NCI-H748 (cell line): ENCODE data around the gene MADD.

Source experiments
- DNase-seq: peaks from one replicate; lab custom pipeline; 2025; ENCODE audit not compliant: unreplicated experiment; lab: John Stamatoyannopoulos, UW

MADD gene

DNA sequence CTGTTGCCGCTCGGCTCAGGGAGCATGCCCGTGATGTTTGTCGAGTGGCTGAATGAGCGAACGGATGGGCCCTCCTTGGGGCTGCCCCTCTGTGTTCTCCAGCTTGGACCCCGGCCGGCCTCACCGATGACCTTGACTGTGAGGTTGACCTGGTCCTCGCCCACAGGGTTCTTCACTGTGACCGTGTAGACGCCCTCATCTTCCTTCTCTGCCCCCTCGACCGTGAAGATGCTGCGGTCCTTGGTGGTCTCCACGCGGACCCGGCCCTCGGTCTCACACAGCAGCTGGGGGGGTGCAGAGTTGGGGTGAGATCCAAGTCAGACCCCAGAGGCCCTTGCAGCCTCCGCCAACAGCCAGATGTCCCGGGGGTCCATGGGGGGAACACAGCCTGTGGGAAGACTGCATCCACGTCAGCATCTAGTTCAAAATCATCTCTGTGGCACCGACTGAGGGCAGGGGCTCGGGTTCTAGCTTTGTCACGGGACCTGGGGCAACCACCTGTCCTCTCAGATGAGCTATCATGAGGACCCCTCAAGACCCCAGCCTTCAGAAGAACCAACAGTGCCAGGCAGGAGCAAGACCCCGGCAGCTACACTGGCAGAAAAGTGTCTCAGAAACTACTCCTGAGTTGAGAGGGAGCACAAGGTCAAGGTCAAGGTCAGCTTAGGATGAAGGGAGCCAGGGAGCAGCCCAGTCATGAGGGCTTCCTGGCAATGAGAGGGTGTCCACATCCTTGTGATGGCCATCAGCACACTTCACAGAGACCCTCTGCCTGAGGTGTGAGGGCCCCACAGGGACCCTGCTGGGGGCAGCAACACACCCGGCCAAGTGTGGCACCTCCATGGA lies 68.7 kb downstream of the MADD start:
- DNase-seq: no peak

DNA sequence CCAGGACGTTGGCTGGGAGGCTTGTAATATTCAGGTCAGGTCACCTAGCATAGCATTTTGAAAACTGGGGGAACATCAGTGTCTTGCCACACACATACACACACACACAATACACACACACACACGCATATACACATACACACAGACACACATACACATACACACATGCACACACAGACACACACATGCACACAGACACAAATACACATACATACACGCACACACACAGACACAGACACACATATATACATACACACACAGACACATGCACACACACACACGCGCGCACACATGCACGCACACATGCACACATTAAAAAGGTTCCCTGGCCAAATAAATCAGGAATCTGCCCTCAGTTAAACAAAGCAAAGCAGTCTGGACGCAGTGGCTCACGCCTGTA lies 70.1 kb downstream of the MADD start:
- no peak for DNase-seq

DNA sequence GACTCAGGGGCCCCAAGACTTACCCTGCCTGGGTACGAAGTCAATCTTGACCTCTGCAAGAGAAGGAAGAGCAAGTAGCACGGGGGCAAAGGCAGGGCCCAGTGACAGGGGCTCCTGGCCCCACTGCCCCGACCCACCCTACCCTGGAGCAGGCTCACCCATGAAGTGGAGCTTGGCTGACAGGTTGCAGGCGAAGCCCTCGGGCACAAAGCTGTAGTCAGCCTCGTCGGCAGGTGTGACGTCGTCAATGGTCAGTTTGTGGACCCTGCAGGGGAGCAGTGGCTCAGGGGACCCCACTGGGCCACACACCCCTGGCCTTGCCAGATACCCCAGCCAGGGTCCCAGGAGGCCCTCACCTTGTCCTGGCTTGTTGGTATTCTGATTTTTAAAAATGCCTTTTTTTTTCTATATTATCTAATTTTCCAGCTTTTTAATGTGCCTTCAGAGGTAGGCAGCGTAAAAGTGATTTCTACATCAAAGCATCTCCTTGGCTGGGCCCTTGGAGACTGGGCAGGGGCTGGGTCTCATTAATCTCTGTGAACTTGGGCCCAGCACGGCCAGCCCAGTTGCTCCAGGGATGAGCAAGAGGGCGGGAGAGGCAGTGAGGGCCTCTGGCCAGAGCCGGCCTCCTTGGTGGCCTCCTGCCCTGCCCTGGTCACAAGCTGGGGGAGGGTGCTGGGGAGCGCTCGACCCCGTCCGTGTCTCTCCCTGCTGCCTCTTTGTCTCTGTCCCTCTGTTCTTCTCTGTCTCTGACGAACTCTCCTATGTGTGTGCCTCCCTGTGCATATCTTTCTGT lies 71.2 kb downstream of the MADD start:
- DNase-seq: no peak

DNA sequence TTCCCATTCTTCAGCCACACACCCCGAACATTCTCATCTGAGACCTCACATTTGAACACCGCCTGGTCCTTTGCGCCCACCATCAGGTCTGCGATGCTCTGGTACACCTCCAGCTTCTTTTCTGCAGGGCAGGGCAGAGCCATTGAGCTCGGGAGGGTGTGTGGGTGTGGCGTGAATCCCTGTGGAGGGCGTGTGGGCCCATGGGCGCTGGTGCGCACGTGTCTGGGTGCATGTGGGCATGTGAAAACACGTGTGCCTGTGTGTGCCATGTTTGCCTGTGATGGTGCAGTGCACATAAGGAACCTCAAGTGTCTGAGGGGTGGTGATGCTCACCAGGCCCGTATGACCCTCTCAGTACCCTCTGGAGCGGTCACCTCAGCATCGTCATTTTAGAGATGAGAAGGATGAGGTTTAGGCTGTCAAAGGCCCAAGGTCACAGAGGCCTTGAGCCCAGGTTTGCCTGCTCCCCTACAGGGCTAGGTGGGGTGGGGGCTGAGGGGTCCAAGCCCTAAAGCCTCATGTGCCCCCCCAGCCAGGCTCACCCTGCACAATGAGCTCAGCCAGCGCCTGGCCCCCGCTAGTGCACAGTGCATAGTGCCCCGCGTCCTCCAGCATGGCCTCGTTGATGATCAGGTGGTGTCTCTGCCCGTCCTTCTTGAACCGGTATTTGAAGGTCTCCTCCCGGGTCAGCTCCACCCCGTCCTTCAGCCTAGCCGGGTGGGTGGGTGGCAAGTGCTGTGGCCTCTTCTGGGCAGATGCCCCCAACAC lies 72.3 kb downstream of the MADD start:
- no peak for DNase-seq

DNA sequence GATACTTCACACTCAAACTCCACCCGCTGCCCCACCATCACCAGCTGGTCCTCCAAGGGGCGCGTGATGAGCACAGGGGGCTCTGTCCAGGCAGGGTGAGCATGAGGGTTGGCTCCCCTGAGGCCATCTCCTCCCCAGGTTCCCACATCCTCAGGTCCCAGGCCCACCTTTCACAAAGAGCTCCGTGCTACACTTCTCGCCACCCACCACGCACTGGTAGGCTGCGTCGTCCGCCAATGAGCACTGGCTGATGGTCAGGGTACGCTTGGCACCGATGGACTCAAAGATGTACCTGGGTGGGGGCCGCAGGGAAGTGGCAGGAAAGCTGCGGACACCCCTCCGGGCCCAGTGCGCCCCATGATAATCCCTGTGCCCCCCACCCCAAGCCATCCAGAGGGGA lies 72.9 kb downstream of the MADD start:
- DNase-seq: no peak

DNA sequence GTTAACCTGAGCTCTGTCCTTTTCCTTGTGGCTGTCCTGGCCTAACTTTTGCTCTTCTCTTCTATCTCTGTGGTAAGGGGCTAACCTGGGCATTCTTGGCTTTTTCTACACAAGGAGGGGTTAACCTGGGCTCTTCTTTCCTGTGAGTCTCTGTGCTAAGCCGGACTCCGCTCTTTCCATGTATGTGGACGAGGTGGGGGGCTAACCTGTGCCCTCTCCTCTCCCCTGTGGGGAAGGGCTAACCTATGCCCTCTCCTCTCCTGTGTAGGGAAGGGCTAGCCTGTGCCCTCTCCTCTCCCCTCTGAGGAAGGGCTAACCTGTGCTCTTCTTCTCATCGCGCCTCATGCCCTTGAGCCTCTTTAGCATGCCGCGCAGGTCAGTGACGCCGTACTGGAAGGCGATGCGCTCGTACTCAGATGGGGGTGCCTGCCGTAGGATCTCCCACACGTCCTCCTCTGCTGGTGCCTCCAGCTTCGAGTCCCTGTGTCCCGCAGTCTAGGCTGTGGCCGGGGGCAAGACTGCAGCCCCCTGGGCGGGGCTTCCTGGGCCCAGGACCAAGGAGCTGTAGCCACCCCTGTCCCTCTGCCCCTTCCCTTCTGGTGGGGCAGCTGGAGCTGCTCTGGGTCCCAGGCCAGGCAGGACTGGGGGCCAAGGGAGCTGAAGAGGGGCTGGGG lies 76.1 kb downstream of the MADD start:
- no peak for DNase-seq

DNA sequence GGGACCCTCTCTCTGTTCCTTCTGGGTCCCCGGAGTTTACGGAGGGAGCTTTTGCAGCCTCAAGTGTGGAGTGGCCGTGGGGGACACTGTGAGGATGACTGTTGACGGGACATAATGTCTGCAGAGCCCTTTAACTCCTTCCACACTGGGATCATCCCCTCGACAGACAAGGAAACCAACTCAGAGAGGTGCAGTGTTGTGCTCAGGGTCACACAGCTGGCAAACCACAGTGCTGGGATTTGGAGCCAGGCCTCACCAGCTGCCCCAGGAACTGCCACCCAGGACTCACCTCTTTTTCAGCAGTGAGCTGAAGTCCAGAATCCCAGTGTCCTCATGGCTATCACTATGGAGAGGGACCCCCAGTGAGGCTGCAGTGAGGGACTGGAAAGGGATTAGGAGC lies 77.2 kb downstream of the MADD start:
- DNase-seq: no peak

DNA sequence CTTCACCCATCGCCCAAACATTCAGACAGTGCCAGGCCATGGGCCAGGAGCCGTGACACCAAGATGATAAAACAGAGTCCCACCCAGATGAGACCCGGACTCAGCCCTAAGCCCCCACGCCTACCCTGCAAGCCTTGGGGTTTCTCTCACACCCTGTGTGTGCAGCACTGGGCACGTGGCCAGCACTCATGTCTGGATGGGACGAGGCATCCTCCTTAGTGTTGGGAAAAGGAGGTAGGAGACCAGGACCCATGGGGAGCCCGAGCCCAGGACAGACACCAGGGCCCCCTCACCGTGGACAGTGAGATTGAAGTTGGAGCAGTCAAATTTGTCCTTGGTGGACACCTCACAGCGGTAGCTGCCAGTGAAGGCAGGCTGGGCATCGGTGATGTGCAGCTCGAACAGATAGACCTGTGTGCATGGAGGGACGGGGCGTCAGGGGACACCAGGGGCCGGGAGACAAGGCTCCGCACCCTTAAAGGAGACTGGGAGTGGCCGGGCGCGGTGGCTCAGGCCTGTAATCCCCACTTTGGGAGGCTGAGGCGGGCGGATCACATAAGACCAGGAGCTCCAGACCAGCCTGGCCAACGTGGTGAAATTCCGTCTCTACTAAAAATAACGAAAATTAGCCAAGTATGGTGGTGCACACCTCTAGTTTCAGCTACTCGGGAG lies 78.3 kb downstream of the MADD start:
- DNase-seq: no peak

DNA sequence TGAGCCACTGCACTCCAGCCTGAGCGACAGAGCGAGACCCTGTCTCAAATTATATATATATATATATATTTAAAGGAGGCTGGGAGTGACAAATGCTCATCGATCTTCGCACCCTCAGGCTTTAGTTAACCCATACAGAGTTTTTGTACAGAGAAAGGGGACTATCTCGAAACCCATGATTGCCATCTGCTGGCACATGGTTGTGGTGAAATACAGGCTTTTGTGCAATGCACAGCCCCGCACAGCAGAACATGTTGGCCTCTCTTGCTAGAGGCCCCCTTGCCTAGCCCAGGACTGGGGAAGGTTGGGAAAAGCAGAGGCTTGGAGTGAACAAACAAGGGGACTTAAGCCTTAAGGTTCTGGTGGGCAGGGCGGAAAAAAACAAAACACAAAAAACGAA lies 78.9 kb downstream of the MADD start:
- DNase-seq: peak; percentile 36

DNA sequence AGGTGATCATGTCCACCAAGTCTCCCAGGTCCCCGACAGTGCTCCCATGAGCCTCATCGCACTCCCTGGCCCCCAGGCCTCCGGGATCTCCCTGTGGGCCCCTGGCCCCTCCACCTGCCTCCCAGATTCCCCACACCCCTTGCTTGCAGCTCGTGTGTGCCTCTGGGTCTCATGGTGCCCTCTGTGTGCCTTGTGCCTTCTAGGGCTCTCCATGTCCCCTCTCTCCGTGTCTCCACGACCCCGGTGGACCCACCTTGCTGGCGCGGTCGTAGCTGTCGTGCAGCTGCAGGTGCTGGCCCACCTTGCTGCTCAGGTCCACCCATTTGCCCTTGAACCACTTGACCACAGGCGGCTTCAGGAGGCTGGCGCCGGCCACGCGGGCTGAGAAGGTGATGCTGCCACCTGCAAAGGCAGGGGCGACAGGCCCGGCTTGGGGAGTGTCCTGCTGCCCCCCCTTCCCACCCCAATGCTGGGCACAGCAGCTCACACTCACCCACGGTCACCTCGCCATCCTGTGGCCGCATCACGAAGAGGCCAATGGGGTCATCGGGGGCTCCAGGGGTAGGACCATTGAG lies 79.7 kb downstream of the MADD start:
- DNase-seq: no peak

DNA sequence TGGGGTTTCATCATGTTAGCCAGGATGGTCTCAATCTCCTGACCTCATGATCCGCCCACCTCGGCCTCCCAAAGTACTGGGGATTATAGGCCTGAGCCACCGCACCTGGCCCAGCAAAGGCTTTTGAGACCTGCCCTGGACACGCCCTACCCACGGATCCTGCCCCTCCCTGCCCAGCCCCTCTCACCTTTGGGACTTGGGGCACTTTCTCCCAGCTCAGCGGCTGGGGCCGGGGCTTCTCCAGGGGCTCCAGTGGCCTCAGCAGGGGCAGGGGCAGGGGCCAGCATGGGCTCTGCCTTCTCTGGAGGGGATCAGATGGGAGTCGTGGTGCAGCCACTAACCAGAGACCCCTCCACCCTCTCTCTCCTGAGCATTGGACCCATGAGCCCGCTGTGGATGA lies 80.4 kb downstream of the MADD start:
- DNase-seq: no peak

DNA sequence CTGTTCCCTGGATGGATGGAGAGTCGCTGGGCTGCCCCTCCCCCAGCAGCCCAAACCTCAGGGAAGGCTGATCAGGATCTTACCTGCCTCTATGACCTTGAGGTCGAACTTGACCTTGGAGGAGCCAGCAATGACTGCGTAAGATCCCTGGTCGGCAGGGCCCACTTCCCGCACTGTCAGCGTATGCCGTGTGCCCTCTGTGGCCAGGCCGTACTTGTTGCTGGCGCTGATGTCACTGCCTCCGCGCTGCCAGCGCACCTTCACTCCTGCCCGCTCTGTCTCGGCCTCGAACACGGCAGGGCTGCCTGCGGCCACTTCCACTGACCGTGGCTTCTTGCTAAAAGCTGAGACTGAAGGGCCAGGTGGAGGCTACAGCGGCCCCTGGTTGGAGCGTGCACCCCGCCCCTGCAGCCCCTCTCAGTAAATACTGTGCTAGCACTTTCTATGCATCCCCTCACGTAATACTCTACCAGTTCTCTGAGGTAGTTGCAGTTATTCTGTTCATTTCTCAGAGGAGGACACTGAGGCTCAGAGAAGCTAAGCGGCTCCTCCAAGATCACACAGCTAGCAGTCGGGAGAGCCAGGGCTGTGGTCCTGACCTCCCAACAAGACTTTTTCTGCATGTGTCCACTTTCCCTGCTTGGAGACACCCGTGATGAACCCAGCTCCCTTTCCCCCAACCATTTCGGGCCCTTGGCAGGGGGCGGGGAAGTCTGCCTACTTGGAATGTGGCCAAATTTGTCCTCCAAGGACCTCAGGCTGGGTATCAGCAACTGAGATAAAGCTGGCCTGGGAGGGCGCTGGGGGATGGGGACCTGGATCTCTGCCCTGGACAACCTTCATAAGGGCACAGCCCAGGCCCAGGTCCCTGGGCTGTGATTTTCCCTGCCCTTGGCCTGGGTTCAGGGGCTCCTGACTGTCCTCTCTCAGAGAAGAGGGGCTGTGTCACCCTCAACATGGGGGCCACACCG lies 81.5 kb downstream of the MADD start:
- no peak for DNase-seq

DNA sequence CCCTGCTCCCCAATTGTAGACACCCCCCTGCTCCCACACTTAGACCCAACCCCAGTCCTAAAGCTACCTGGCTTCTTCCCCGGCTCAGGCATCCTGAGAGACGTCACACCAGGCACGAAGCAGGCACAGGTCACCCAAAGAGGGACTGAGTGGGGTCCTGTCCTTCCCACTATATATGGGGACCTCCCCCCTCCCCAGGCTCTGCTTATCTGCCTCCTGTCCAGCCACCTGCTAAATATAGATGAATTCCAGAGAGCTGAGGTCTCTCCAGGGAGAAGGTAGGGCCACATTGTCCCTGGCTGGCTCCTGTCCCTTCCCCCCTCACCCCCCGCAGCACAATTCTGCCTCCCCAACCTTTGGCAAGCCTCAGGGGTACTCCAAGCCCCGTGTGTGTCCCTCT lies 82.6 kb downstream of the MADD start, which contains the start of gene MYBPC3:
Gene MYBPC3, minus strand, starts transcription at position 147 of the 400 bp plus-strand sequence. Its CDS starts 55 bp downstream, at position 92.
- no peak for DNase-seq

DNA sequence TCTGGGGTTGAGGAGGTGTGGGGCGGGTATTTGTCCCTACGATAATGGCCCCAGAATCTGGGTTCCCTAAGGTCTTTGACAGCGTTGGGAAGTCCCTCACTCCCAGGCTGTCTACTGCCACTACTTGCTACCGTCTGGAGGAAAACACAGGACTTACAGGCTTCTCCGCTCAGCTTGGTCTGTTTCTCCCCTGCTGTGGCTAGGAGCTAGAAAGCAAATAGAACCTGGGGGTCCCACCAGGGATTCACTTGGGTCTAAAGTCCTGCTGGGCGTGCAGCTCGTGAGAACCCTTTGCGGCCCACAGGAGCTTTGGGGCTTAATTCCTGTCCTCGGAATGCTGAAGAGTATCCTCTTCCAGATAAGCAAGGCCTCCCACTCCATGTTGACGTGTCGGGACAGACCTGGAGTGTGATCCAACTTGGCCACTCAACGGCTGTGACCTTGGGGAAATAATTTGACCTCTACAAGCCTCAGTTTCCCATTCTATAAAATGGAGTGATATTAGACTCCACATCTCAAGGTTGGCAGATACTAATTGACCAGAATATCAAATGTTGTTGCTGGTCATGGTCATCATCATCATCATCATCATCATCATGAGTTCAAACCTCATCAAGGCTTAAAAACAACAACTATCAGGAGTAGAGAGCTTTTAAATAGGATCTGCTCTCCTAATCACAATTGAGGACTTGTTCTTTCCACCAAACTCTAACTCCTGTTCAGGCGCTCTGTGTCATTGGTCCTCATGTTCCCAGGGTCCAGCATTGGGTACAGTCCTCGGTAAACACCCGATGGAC lies 84.2 kb downstream of the MADD start:
- no peak for DNase-seq

DNA sequence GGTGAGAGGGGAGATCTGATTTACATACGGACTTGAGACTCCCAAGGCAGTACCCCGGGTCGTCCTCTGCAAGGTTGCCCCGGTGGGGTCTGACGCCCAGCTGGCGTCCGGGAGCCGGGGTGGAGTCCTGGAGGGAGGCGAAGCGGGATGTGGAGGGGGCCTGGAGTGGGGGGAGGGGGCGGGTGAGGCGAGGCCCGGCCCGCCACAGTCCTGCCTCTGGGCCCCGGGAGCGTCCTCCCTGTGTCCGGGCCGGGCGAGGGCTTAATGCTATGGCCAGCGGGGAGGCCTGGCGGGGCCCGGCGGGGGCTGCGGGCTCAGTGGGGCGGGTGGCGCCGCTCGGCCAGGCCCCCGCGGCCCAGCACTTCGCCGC lies 85.0 kb downstream of the MADD start:
- no peak for DNase-seq

DNA sequence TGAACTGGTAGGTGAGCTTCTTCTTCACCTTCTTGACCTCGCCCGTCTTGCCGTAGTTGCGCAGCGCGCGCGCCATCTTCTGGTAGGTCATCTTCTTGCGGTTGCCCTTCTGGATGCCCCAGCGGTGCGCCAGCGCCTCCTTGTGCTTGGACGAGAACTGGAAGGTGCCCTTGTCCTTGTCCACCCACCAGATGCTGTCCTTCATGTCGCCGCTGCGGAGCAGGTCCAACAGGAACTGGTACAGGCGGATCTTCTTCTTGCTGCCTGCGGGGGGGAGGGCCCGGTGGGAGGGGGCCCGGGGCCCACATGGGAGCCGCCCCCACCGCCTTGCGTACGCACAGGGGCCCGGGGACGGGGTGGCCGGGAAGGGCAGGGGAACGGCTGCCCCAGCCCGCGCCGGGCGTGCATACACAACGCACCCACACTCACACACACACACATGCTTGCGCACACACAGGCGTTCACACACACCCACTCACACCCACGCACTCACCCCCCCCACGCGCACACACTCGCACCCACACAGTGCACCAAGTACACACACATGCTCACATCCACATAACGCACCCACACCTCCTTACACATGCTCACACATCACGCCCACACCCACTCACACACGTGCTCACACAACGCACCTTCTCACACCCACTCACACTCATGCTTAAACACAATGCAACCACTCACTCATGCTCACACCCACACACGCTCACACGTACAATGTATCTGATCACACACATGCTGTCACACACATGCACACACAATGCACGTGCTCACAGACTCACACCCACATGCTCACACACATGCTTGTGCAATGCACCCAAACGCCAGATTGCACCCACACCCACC lies 85.6 kb downstream of the MADD start:
- DNase-seq: peak; percentile 94
